Hindlimb muscle (tissue), 1 donor: ENCODE data around the gene ARMC7. TPM values are rescaled to one million over a fixed set of nuclear protein-coding genes. Genes with fewer than 3 reads are reported as not detected.

Experiments
- DNase-seq: peaks from one replicate; pipeline ENCODE4 v3.0.0-alpha.2; 2013
- polyA plus RNA-seq: library from polyadenylated mRNA; unstranded; fragments of 120-200 nt; gene quantifications from one replicate; pipeline ENCODE4 v1.2.1, GENCODE V29; 2013; ENCODE audit not compliant: insufficient read length

ARMC7 gene
- polyA plus RNA-seq, 1 donor: 8.1 TPM

- DNase-seq: no peak
Measured at GRCh38 chr17:75078284-75079022, 31.3 kb upstream of the ARMC7 start.

GRCh38 chr17:75079023-75079373 is 30.8 kb upstream of the ARMC7 start:
- no peak for DNase-seq

GRCh38 chr17:75081611-75082540 is 27.9 kb upstream of the ARMC7 start:
- no peak for DNase-seq

GRCh38 chr17:75082683-75083082 is 27.1 kb upstream of the ARMC7 start:
- DNase-seq: no peak

GRCh38 chr17:75084039-75084660 is 25.6 kb upstream of the ARMC7 start:
- DNase-seq: no peak

GRCh38 chr17:75086496-75087181 is 23.1 kb upstream of the ARMC7 start:
- no peak for DNase-seq

GRCh38 chr17:75087182-75087557 is 22.6 kb upstream of the ARMC7 start:
- DNase-seq: no peak

GRCh38 chr17:75087558-75088453 is 22.0 kb upstream of the ARMC7 start, which contains the start of gene SLC16A5:
TSS of gene SLC16A5 (plus strand) at chr17:75087954. CDS start at chr17:75093637, 5,683 bp downstream.
- peak; percentile 77 for DNase-seq

- no peak for DNase-seq
Measured at GRCh38 chr17:75088465-75089417, 21.0 kb upstream of the ARMC7 start.

GRCh38 chr17:75090871-75091854 is 18.6 kb upstream of the ARMC7 start:
- no peak for DNase-seq

GRCh38 chr17:75091855-75092327 is 17.9 kb upstream of the ARMC7 start:
- DNase-seq: no peak

GRCh38 chr17:75093548-75094158 is 16.1 kb upstream of the ARMC7 start:
- DNase-seq: no peak

- DNase-seq: no peak
Measured at GRCh38 chr17:75094871-75095399, 14.8 kb upstream of the ARMC7 start.

GRCh38 chr17:75096082-75096625 is 13.6 kb upstream of the ARMC7 start:
- peak; percentile 48 for DNase-seq

GRCh38 chr17:75097865-75098264 is 11.9 kb upstream of the ARMC7 start:
- no peak for DNase-seq

GRCh38 chr17:75098861-75099260 is 10.9 kb upstream of the ARMC7 start:
- DNase-seq: no peak

GRCh38 chr17:75099881-75100595 is 9.7 kb upstream of the ARMC7 start:
- no peak for DNase-seq
